ENCODE measurements around the gene TUT1.
"Not testable (repeated sequence)": the region's sequence is repeated elsewhere in the genome, so short reads cannot be mapped to it uniquely, and the experiment has no call there.

Gene TUT1

DNA sequence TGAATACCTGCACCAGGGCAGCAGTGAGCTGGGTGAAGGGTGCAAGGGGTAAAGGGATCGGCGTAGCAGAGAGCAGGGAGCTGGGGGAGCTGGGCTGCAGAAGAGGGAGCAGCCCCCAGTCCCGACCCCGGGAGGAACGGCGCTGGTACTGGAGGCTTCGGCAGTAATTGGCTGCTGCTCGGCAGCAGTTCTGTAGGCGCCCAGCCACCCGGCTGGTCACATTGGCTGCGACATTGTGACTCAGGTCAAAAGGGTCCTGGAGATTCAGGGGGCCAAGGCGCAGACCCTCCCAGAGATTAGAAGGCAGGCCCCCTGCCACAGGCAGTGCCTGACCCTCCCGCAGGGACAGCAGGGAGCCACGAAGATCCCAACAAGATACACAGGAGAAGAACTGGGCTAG, 15.5 kb downstream of the TUT1 start:
- no peak for DNase-seq (ENCODE audit: low spot score)

DNA sequence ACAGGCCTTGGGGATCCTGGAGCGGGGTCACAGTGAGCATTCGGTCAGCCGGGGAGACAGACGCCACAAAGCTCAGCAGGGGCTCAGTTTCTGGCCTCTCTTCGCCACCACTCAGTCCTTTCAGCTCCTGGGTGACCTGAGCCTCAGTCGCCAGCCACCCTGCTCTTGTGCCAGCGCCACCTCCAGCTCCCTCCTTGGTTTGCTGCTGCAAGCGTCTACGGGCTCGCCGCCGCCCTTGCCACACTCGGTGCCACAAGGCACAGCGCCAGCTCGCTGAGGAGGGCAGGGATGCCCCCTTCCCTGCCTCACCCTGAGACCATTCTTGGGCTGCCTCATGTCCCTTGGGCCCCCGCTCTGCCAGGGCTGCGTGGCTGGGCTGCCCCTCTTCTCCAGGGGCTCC, 16.2 kb downstream of the TUT1 start:
- no peak for DNase-seq (ENCODE audit: low spot score)

DNA sequence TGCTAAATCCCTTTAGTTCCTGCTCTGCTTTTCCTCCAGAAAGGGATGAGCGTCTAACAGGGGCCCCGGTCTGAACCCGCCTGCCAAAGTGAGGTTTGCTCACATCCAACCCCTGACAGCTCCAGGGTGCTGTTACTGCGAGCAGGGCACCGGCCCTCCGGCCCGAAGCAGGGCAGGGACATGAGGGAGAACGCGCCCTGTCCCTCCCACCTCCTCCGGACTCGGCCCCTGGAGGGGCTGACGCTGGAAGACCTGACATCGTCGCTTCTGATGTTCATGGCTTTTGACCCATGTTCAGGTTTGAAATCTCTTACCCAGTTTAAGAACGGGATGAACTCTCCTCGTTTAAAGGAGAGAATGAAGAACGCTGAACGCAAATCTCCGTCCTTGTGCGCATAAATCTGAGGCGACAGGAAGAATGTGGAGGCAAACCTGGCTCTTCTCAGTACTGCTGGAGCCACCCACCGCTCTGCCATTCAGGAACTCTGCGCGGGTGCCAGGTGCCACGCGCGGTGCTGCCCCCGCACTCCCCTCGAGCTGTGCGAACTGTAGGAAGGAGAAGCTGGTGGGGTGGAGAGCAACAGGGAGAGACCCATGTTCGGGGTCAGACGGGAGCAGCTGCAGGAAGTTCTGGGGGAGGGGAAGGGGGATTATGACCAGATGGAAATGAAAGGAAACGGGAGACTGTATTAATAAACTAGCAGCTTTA, 16.8 kb downstream of the TUT1 start:
- no peak for DNase-seq (ENCODE audit: low spot score)

DNA sequence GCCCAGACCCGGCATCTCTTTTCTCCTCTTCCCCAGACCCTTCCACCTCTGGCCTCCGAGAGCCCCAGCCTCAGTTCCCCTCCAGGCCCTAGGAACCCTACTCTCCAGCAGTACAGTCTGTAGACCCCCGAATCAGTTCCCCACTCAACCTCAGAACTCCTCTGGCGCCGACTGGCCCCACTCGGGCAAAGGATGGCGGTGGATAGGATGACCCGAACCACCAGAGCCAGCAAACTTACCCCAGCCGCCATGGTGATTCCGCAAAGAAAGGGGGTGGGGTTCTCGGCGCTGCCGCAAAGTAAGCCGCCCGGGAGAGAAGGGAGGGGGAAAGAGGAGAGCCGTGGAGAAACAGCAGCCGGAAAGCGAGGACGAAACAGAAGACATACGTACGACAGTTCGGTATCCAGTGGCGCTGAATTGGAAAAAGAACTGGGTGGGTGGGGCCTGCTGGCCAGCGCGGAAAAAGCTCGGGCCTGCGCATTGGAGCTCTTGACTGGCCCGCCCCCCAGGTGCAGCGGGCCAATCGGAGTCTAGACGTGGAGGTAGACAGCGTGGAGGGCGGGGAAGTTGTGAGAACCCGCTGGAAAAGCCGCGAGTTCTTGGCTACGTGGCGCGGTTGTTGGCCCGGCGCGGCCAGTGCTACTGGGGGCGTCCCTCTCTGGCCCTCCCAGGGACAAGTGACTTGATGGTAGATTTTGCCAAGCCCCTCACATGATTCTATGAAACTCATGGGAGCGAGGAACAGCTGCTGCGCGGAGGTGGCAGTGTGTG, 17.5 kb downstream of the TUT1 start, which contains the start of gene EEF1G:
EEF1G (minus strand) TSS at position 300 of the 771 bp plus-strand sequence; CDS start at position 251, 49 bp downstream.
- peak; percentile 98 for DNase-seq (ENCODE audit: low spot score)

DNA sequence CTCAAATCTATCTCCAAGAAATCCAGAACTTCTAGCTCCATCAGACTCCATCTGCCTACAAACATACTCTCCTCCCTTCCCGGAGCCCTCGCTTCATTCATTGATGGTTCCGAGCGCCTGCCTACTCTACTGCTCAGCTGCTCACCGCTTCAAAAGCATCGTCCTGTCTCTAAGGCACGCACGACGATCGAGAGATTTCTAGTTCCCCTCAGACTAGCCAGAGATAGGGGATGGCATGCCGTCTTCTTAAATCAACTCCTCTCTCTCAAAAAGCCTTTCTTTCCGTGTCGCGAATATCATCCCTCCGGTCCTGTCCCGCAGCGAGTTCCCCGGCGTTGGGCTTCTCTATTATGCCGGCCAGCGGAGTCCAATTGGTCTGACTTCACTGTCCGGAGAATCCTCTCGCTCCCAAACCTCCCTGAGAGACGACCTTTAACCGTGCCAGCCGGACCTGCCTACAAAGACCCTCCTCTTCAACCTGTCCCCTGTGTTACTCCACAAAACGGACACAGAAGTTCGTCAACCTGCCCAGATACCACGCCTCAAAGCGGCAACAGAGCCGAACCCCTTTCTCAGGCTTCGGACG, 18.2 kb downstream of the TUT1 start:
- no peak for DNase-seq (ENCODE audit: low spot score)

DNA sequence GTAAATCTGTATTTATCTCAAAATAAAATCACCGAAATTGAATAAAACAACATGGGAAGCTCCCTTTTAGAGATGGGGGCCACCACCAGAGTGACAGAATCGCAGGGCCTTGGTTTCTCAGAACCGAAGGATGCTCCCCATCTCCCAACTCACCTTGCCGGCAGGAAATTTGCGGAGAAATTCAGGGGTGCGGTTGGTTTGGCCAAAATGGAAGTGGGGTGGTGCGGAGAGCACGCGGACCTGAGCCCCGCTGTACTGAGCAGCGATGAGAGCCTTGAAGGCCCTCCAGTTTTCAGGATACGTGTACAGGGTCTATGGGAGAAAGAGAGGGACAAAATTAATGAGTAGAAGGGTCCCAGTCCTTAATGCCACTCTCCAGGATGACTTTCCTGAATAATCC, 18.9 kb downstream of the TUT1 start:
- DNase-seq (ENCODE audit: low spot score): no peak

DNA sequence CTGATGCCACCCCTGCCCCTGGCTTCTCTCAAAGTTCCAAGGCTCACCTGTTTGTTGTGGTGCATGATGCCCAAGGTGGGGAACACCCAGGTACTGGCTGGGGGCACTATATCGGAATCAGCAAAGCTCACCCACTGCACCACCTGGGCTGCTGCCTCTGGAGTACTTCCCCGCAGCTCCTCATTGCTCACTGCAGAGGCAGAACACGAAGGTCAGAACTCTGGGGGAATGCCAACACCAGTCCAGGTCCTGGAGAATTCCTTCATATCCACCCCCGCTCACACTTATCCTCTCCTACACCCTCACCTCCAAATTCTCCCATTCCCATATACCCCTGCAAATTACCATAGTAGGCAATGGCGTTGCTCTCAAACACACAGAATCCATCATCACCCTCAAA, 19.8 kb downstream of the TUT1 start:
- DNase-seq (ENCODE audit: low spot score): not testable (repeated sequence)

DNA sequence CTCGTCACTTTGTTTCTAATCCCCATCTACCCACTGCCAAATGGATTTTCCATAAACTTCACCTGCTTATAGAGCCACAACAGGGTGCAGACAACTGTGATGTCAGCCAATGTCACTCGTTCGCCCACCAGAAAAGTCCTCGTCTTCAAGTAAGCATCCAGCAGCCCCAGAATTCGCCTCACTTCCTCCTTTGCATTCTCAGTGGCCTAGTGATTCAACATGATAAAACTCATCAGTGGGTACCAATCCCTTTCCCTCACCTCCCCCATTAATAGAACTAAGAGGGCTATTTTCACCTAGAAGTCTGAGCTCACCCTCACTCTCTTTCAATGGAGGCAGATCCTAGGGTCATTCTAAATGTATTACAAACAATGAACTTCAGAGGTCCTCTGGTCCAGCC, 20.4 kb downstream of the TUT1 start:
- not testable (repeated sequence) for DNase-seq (ENCODE audit: low spot score)

DNA sequence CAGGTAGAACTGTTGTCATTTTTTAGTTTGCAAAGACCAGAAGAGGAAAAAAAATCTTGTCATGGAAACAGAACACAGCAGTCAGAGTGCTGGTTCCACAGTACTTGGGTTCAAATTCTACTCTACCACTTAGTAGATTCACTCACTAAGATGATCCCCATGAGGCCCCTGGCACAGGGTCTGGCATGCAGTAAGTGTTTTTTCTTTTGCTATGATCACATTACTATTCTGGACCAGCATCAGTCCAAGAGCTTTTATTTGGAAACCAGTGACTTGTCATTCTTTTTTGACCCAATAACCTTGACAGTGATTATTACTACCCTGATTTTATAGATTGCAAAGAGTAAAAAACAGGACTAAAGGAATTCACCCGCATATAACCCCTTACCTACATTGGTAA, 21.7 kb downstream of the TUT1 start:
- no peak for DNase-seq (ENCODE audit: low spot score)

DNA sequence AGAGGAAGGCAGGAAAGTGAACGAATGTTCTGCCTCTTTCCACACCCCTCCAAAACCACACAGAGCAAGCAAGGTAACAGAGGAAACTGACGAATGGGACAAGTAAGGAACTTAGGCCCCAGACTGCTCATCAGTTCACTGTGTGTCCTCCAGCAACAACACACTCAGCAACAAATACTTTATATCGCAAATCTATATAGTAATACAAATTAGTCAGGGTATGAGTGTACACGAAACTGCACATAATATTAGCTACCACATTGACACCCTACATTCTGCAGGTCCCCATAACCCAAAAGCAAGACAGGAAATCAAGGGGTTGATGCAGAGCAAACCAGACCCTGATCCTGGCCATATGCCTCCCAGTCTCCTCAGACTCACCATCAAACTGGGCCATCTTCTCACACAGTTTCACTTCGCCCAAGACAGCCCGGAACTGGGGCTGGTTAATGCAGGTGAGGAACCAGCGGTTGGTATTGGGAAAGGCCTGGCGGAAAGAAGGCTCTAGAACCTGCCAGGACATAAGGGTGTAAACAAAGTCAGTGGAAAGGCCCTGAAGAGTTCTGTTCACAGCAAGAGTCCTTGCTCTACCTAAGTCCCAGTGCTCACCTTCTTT, 24.2 kb downstream of the TUT1 start:
- no peak for DNase-seq (ENCODE audit: low spot score)

DNA sequence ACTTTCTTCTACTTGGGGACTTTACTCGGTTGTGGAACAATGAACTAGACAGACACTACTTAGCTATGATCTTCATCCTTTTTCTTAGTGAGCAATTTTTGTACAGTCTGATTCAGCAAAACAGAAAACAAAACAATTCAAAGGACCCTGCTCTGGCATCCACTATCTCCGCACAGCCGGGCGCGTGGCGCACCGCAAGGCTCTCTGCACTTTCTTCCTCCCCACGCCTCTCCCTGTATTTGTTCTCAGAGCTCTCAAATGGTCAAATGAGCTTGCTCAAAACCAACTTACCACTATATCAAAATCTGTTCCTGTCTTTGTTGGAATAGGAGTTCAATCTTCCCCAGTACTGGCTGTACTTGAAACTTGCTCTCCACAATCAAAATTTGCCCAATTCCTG, 25.1 kb downstream of the TUT1 start:
- no peak for DNase-seq (ENCODE audit: low spot score)

DNA sequence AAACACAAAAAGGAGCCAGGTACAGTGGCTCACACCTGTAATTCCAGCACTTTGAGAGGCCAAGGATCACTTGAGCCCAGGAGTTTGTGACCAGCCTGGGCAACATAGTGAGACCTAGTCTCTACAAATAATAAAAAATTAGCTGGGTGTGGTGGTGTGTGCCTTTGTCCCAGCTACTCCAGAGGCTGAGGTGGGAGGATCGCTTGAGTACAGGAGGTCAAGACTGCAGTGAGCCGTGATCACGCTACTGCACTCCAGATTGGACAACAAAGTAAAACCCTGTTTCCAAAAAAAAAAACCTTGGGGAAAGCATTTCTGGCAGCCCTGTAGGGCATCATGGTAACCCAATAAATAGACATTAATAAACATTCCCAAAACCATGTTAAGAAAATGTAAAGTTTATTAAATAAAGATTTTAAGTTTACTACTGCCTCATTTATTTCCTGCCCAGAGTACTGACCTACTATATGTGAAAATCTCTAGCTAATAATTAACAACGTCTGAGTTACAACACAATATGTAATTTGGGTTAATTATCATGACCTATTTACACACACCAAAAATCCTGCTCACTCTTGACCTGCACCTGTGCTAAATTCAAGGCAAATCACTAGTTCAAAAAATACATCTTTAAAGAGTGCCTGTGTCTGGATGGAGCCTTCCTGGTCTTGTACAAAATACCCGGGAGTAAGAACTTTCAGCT, 26.1 kb downstream of the TUT1 start:
- DNase-seq (ENCODE audit: low spot score): no peak

DNA sequence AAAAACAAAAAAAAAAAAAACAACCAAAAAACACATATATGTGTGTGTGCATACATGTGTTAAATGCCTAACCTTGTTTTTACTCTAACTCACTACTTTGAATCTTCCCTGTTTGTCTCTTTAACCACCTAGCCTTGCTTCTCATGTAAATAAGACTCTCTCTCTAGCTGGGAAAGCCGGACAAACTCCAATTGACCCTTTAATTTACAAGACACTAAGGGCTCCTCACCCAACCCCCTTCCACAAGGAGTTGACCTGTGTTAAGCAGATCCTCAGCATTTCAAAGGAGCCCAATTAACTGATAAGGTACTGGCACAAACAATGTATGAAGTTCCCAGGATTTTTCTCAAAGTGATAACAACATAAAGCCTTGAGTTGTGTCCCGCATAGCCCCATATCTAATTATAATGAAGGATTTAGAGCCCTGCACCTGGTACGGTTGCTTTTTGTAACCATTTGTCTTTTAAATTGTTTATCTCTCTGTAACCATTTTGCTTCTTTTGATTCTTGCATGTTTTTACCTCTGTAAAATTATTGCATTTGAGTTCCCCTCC, 29.6 kb downstream of the TUT1 start:
- not testable (repeated sequence) for DNase-seq (ENCODE audit: low spot score)

DNA sequence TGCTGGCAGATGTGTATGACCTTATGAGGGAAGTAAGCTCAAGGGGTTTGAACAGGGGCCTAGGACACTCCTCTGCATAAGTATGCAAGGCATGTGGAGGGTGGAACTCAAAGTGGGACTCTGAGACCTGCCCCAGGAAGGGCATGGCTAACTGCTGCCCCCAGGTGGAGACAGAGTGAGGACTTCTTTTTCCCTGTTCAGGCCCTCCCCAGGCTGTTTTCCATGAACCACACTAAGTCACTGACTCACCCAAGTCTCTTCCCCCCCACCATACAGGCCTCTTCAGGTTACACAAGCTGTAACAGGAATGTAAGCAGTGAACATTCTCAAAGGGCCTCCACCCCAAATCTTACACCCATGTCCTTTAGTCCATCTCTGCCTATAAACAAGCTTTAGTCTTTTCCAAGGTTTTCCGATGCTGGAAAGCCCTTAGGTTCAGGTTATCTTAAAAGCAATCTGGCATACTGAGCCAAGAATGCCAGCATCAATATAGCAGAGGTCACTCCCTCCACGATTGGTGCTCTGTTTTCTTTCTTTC, 30.7 kb downstream of the TUT1 start:
- peak; percentile 84 for DNase-seq (ENCODE audit: low spot score)

DNA sequence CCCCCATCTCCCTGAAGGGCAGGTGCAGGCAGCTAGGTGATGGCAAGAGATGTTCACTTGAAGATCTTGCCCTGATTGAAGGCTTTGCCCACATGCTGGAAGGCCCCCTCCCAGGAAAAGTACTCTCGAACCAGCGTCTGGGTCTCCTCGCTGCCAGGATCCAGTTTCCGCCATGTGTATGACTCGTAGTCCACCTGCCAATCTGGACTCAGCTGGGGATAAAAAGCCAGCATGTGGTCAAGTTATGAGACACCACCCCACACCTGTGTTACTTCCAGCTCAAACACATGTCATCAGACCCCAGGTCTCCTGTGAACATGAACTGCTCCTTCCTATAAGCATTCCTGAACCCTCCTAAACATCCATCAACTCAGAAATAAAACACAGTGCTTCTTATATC, 31.7 kb downstream of the TUT1 start:
- not testable (repeated sequence) for DNase-seq (ENCODE audit: low spot score)

DNA sequence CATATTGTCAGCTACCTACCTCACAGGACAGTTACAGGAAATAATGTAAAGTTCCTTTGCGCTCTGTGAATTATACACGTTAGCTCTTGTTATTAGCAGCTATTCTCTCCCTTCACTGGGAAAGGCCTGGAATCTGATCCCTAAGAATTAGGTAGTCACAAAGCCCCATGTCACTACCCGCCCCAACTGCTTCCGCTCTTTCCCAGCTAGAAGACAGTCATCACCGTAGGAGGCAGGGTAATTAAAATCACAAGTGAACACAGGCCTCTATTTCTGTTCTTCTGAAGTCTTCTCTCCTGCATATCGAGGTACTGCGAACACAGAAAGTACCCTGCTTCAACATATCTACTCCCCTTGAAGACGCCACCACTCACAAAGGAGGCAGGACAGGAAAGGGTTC, 32.1 kb downstream of the TUT1 start:
- DNase-seq (ENCODE audit: low spot score): no peak

DNA sequence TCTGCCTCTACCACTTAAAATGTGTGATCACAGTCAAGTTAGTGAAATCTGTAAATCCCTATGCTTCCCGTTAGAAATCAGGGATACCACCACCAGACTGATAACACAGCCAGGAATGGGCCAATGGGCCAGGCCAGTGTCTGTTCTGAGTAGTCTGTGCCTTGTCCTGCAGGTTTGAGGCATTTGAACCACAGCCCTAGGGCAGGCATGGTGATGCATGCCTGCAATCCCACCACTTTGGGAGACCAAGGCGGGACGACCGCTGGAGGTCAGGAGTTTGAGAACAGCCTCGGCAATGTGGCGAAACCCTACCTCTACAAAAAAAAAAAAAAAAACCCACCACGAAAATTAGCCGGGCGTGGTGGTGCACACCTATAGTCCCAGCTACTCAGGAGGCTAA, 32.7 kb downstream of the TUT1 start:
- no peak for DNase-seq (ENCODE audit: low spot score)

DNA sequence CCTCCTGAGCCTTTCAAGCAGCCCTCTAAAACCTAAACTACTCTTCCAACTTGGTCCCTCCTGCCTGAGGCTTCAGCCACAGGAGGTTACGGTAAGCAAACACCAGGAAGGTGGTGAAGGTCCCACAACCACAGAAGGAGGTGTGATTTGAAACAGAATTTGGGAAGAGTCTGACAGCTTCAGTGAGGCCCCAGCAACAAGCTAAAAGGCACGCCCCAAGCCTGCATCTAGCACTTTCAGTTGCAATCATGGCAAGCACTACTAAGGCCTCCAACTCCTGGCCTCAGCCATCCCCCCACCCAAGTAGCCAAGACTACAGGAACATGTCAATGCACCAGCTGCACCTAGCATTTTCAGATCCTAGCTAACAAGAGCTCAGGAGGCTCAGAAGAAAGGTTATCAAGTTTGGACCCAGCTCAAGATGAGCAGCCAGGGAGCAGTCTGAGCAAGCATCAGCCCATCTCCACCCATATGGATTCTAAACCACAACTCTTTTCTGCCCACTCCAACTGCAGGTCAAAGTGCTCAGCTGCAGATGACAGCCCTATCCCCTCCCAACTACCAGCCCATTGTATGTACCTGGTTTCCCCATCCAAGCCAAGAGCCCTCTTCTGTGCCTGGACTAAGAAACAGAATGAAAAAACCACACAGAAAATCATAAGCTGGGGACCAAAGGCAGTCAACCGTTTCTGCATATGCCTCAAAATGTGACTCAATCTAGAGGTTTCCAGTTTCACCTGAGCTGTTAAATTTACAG, 34.3 kb downstream of the TUT1 start:
- DNase-seq (ENCODE audit: low spot score): peak; percentile 24

DNA sequence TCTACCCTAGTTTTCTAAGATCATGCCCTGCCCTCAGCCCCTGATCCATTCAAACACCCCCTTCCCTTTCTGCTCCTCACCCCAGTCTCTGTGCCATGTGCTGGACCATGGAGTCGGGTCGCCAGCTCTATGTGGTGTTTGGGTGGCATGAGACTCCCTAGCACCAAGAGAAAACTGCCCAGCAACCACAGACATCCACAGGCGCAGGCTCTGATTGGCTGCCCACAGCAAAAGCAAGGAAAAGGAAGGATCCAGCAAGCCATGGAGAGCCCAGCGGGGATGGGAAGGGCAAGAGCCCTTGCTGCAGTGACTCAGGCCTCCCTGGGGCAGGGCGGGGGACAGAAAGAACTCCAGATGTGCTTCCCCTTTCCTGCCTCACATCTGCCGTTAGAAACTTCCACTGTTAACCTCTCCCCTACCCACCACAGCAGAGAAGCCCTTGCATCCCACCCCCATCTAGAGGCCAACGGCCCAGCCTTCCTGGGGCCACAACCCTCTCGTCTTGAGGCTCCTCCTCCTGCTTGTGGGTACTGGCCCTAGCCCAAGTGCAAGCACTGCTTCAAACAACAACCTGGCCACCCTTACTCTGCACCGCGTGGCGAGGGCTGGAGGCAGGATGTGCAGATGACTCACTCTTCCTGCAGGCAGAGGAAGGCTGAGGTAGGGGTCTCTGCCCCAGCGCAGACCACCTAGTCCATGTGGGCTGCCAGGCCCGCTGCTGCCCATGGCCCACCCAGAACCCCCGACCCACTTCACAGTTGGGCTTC, 35.0 kb downstream of the TUT1 start:
- DNase-seq (ENCODE audit: low spot score): peak; percentile 82

All from hematopoietic multipotent progenitor cell treated with erythropoietin and hydrocortisone succinate and interleukin-3 and kit ligand, for 17 days (in vitro differentiated cells).